Right lobe of liver (tissue), 6 donors: ENCODE measurements around the gene MCTP1. TPM values are rescaled to one million over a fixed set of nuclear protein-coding genes. Genes with fewer than 3 reads are reported as not detected.
A peak's percentile ranks its signal among the peaks of the same experiment; 100 is the strongest.

Experiments
- ATAC-seq, 4 donors: fragments of 200-7000 bp; cut with Tn5 transposase; one replicate each; pipeline ENCODE4 v1.9.1; 2020; ENCODE audit warnings: mild to moderate bottlenecking in 4 of 4, moderate library complexity in 4 of 4
- DNase-seq, 3 donors: peaks; one replicate each; pipeline ENCODE4 v3.0.0-alpha.2; 2020
- H3K27ac ChIP-seq, 3 donors: fragments of 200-600 bp; one replicate each; pipeline ENCODE4 v1.8.0; 2022
- H3K27me3 ChIP-seq, 2 donors: fragments of 200-600 bp; one replicate each; pipeline ENCODE4 v1.8.0; 2022
- H3K36me3 ChIP-seq, 4 donors: fragments of 200-600 bp; sonication (generic) in 1 of 4; one replicate each; pipeline versions ENCODE4 v1.5.1 to v1.8.0; 2017 to 2022; ENCODE audit warnings: control low read depth in 1 of 4
- H3K4me1 ChIP-seq, 4 donors: fragments of 200-600 bp; sonication (generic) in 1 of 4; one replicate each; pipeline versions ENCODE4 v1.5.1 to v1.8.0; 2017 to 2022; ENCODE audit warnings: control low read depth in 1 of 4
- H3K4me3 ChIP-seq, 3 donors: fragments of 200-600 bp; one replicate each; pipeline ENCODE4 v1.8.0; 2022
- H3K9me3 ChIP-seq, 4 donors: fragments of 200-600 bp; sonication (generic) in 1 of 4; one replicate each; pipeline versions ENCODE4 v1.5.1 to v1.8.0; 2017 to 2022; ENCODE audit warnings: control low read depth in 1 of 4
- POLR2A ChIP-seq: fragments of 450-650 bp; IDR thresholded peaks from one replicate; pipeline ENCODE4 v1.6.1; 2017; ENCODE audit warnings: antibody characterized with exemption, mild to moderate bottlenecking
- WGBS: methylation state at CpG from one replicate; pipeline ENCODE4 v1.1.6; 2018; ENCODE audit warnings: low coverage, low lambda C conversion rate; ENCODE audit not compliant: insufficient coverage; ENCODE audit errors: missing lambda C conversion rate; 5-methylcytosine and 5-hydroxymethylcytosine counted together
- intact Hi-C, 2 donors: fragments of 100-400 bp; cut with DNase I; formaldehyde crosslinking; loops; one replicate each; pipeline versions ENCODE4 v1.11.2 to v1.14.1; 2022
- total RNA-seq, 6 experiments: library from RNA; depleted of rRNA in 2 of 6; stranded (reverse); fragments of >200 nt in 2 of 6; fragmentation: NEBNext Ultra II Directional in 3 of 6; extraction: Animal tissue kit (Norgen Biotek cat#: 25700) in 3 of 6; gene quantifications; one replicate each; pipeline versions ENCODE4 v1.1.0 to v1.2.4, GENCODE V29; 2016 to 2023
- TF ChIP-seq, protein P1 (sequence below), 4 donors: fragments of 200-600 bp in 3 of 4; fragments of 450-650 bp in 1 of 4; IDR thresholded peaks; one replicate each; pipeline versions ENCODE4 v1.5.1 to v1.8.0; 2016 to 2022; ENCODE audit warnings: antibody characterized with exemption in 4 of 4, mild to moderate bottlenecking in 2 of 4
- donor health status: DM: no; HTN: yes; CAD: no.
- donor health status: DM: no; HTN: no; CAD: no.
- donor health status: DM: no; HTN: no; CAD: no.
- donor health status: DM: no; HTN: yes; CAD: no.
- donor health status: DM: no; HTN: yes; CAD: no.

MCTP1 gene
- total RNA-seq, 6 experiments from 2014 or later = 1.2 to 5.9 (median 3.5) TPM

DNA sequence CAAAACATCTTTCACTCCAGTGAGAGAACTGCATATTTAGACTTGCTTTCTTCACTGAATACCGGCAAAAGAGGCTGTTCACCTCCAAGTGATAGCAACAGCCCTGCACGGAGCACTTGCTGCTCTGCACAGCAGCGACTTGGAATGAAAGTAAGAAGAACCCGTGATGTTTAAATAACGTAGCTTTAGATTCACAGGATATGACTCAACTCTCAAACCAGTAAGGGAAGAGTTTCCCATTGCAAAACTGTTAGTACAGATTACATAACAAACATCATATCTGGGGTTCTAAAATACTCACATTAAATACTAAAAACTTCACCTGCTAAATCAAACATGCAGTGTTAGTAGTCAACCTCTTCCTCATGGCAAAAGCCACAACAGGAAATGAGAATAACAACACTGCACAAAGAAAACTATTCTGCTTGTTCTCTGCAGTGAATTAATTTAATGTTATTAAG lies 203.4 kb downstream of the MCTP1 start:
- peak; percentile 72 for TF ChIP-seq POLR2A
- TF ChIP-seq, protein P1, sequence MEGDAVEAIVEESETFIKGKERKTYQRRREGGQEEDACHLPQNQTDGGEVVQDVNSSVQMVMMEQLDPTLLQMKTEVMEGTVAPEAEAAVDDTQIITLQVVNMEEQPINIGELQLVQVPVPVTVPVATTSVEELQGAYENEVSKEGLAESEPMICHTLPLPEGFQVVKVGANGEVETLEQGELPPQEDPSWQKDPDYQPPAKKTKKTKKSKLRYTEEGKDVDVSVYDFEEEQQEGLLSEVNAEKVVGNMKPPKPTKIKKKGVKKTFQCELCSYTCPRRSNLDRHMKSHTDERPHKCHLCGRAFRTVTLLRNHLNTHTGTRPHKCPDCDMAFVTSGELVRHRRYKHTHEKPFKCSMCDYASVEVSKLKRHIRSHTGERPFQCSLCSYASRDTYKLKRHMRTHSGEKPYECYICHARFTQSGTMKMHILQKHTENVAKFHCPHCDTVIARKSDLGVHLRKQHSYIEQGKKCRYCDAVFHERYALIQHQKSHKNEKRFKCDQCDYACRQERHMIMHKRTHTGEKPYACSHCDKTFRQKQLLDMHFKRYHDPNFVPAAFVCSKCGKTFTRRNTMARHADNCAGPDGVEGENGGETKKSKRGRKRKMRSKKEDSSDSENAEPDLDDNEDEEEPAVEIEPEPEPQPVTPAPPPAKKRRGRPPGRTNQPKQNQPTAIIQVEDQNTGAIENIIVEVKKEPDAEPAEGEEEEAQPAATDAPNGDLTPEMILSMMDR (IDR thresholded peaks at IDR 0.05) = no peak
- H3K27me3 ChIP-seq = no peaks in the 10 kb centered on the region
- intact Hi-C loops = no loop called here
- peak overlapping the region in 2 of 3 donors; percentile 22 to 34 for H3K27ac ChIP-seq
- ATAC-seq = peak; percentile 64 to 90 (median 80)
- peak in 2 of 3 donors; percentile 50 to 58 for DNase-seq
- peak overlapping the region in 1 of 3 donors; percentile 12 for H3K4me3 ChIP-seq
- no peaks in the 10 kb centered on the region for H3K36me3 ChIP-seq
- 6% methylated on average over 5 of the region's 5 CpGs for WGBS
- H3K9me3 ChIP-seq = no peaks in the 10 kb centered on the region
- H3K4me1 ChIP-seq = no peaks in the 10 kb centered on the region

DNA sequence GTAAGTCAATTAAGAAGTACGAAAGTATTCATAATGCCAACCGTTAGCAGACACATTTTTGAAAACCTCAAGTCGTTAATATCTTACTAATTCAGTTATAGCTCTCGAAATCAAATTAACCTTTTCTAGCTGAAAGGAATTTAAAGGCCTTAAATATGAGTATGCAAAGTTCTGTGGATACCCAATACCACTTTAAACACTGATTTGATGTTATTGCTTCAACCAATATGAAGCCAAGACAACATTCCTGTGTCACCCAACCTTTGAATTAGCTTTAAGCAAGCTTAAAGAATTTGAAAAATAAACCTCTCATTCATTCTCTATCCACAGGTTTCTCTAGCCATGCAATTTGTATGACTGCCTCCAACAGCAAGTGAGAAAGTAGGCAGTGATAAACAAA lies 204.5 kb downstream of the MCTP1 start:
- 42% methylated on average over 4 of the region's 4 CpGs for WGBS
- Histone ChIP-seq H3K4me1 (no peaks in the 10 kb centered on the region), H3K36me3 (no peaks in the 10 kb centered on the region), H3K27ac (no peak overlapping the region), H3K9me3 (no peaks in the 10 kb centered on the region), H3K27me3 (no peaks in the 10 kb centered on the region), H3K4me3 (no peak overlapping the region)
- ATAC-seq = no peak
- intact Hi-C loops = no loop called here
- no peak for DNase-seq
- TF ChIP-seq, protein P1 (IDR thresholded peaks at IDR 0.05) = no peak
- no peak for TF ChIP-seq POLR2A

DNA sequence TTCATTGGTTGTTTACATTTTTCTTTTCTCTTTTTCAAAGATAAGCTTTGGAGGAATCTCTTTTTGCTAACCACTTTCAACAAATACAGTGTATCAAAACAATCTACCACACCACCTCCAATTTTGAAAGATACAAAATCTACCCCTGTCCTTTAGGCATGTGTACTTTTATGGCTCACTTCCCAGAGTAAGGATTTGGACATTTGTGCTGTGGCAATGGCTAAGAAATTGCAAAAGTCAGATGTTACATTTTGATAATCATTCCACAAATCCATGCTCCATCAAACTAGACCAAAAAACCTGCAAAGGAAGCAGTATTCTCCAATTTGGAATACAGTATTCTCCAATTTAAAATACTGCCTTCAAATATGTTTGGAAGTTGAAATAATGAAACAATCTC lies 204.9 kb downstream of the MCTP1 start:
- no peaks in the 10 kb centered on the region for H3K27me3 ChIP-seq
- no peak for DNase-seq
- H3K27ac ChIP-seq = no peak overlapping the region
- no peaks in the 10 kb centered on the region for H3K4me1 ChIP-seq
- no peak for ATAC-seq
- TF ChIP-seq, protein P1 (IDR thresholded peaks at IDR 0.05) = no peak
- no peak for TF ChIP-seq POLR2A
- no peak overlapping the region for H3K4me3 ChIP-seq
- intact Hi-C loops = no loop called here
- H3K36me3 ChIP-seq = no peaks in the 10 kb centered on the region
- H3K9me3 ChIP-seq = no peaks in the 10 kb centered on the region

DNA sequence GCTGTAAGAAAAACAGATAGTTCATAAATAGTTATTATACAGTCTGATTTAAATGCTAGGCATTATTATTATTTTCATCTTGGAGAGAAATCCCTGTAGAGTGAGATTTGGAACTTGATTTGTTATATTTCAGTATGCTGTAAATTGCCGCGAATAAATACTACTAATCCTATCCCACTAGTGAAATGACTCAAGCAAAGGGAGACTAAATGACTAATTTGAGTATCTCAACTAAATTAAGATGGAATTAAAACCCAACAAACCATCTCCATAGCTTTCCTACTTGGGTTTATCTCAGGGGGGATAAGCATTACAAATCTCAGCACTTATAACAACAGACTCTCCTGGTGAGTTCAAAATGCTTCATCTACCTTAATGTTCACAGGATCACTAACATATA lies 206.0 kb downstream of the MCTP1 start:
- no peaks in the 10 kb centered on the region for H3K4me1 ChIP-seq
- no peaks in the 10 kb centered on the region for H3K9me3 ChIP-seq
- H3K27ac ChIP-seq = no peak overlapping the region
- intact Hi-C loops = no loop called here
- H3K4me3 ChIP-seq = no peak overlapping the region
- WGBS = 72% methylated on average over 2 of the region's 2 CpGs
- TF ChIP-seq POLR2A = no peak
- TF ChIP-seq, protein P1 (IDR thresholded peaks at IDR 0.05) = no peak
- H3K27me3 ChIP-seq = no peaks in the 10 kb centered on the region
- DNase-seq = no peak
- ATAC-seq = no peak
- H3K36me3 ChIP-seq = no peaks in the 10 kb centered on the region
